Activated CD4-positive, alpha-beta memory T cell treated with anti-CD3 and anti-CD28 coated beads for 36 hours (primary cell): ENCODE results near the gene MELK. TPM values are rescaled to one million over a fixed set of nuclear protein-coding genes. Genes with fewer than 3 reads are reported as not detected.

Experiments
- CTCF ChIA-PET: fragments of 350-600 bp; sonication (Branson Sonifier 250); formaldehyde crosslinking; loops from one replicate; lab custom pipeline; 2021; ENCODE audit warnings: antibody characterized with exemption, inconsistent platforms; lab: Charles Lee
- POLR2A ChIA-PET: fragments of 350-600 bp; sonication (Branson Sonifier 250); formaldehyde crosslinking; loops from one replicate; lab custom pipeline; 2021; ENCODE audit warnings: antibody characterized with exemption; lab: Charles Lee
- DNase-seq: peaks from one replicate; pipeline ENCODE4 v3.0.0-alpha.2; 2020
- H3K27ac Mint-ChIP-seq: one replicate; pipeline ENCODE4 v1.8.0; 2021; ENCODE audit warnings: mixed read lengths
- H3K27me3 Mint-ChIP-seq: one replicate; pipeline ENCODE4 v1.8.0; 2021; ENCODE audit warnings: mixed read lengths
- H3K36me3 Mint-ChIP-seq: one replicate; pipeline ENCODE4 v1.8.0; 2021; ENCODE audit warnings: mixed read lengths
- H3K4me1 Mint-ChIP-seq: one replicate; pipeline ENCODE4 v1.8.0; 2021; ENCODE audit warnings: low read depth, mixed read lengths
- H3K4me3 Mint-ChIP-seq: one replicate; pipeline ENCODE4 v1.8.0; 2021; ENCODE audit warnings: mild to moderate bottlenecking, mixed read lengths
- H3K9me3 Mint-ChIP-seq: one replicate; pipeline ENCODE4 v1.8.0; 2021; ENCODE audit warnings: mixed read lengths
- intact Hi-C: fragments of 100-400 bp; cut with micrococcal nuclease; formaldehyde crosslinking; loops from one replicate; pipeline ENCODE4 v1.15.1; 2023
- total RNA-seq, 2 experiments: library from RNA; stranded (reverse); gene quantifications; one replicate each; pipeline ENCODE4 v1.2.3, GENCODE V29; 2021

The MELK gene
- total RNA-seq, 2 experiments from 2014 or later = 68.4 to 69.6 TPM

GRCh38 chr9:36721846-36722588 lies 149.3 kb downstream of the MELK start:
- Mint-ChIP-seq H3K27ac (no peak overlapping the region), H3K4me1 (no peaks in the 10 kb centered on the region), H3K27me3 (peaks cover 1% of the 10 kb centered on the region), H3K36me3 (no peaks in the 10 kb centered on the region), H3K4me3 (no peak overlapping the region), H3K9me3 (no peaks in the 10 kb centered on the region)
- ChIA-PET CTCF (interaction anchor here (0.5 to 1.4 kb wide), 2 partner anchors 9 to 320 kb away, joined by 3 read pairs; no protein-coding TSS in a partner anchor), POLR2A (no interaction called here)
- no peak for DNase-seq
- intact Hi-C loops = no loop called here

DNA sequence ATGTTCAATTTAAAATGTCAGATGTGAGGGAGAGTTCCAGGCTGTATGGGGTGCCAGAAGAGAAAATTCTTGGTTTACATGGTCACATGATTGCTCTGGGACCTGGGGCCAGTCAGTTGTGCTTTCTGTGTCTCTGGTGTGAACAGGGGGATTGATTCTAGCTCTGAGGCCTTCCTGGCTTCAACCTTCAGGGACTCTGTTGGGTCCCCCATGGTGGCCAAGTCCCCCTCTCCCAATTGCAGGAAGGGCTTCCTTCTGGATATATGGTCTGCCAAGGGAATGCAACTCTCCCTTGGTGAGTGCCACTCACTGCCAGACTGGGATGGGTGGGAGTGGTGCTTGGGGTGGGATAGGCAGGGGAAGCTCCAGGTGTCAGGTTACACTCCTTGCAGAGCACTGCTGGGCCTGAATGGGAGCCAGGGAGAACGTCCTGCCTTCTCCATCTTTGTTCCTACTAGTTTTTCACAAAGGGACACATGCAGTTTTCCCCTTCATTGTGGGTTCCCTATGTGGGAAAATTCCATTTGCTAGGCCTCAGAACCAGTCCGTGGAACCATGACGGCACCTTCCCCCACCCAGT lies 153.2 kb downstream of the MELK start:
- Mint-ChIP-seq H3K36me3 (no peaks in the 10 kb centered on the region), H3K4me1 (no peaks in the 10 kb centered on the region), H3K9me3 (no peaks in the 10 kb centered on the region), H3K4me3 (no peak overlapping the region), H3K27me3 (no peaks in the 10 kb centered on the region), H3K27ac (no peak overlapping the region)
- intact Hi-C loops = no loop called here
- ChIA-PET POLR2A (no interaction called here), CTCF (interaction anchor here (1.3 kb wide), 1 partner anchor 93 kb away, joined by 5 read pairs; no protein-coding TSS in a partner anchor)
- no peak for DNase-seq

Other genes with a start within 250 kb of the MELK start
- 10 to 100 TPM; 24.9 to 27.1 TPM for gene RNF38, start 172.6 kb upstream of the MELK start, total RNA-seq